Measurements from ENCODE around the gene SCNN1B.
"Not testable (repeated sequence)": the region's sequence is repeated elsewhere in the genome, so short reads cannot be mapped to it uniquely, and the experiment has no call there.

SCNN1B gene

GRCh38 chr16:23389201-23389600, 87.1 kb downstream of the SCNN1B start:
- Histone ChIP-seq H3K36me3 (ENCODE audit: low read length) (no peaks in the 10 kb centered on the region), H4K20me1 (ENCODE audit: low read depth, low read length) (no peaks in the 10 kb centered on the region), H3K27me3 (ENCODE audit: low read length) (no peaks in the 10 kb centered on the region)

GRCh38 chr16:23389936-23390335, 87.8 kb downstream of the SCNN1B start:
- not testable (repeated sequence) for H3K36me3 ChIP-seq (ENCODE audit: low read length); H3K9me2 ChIP-seq (replicated peaks; ENCODE audit: insufficient read depth, low read length); H3K4me2 ChIP-seq (ENCODE audit: low read depth, low read length, poor library complexity, severe bottlenecking); H3K4me3 ChIP-seq (ENCODE audit: insufficient read depth, low read length, poor library complexity, severe bottlenecking); H3K79me2 ChIP-seq (ENCODE audit: insufficient read depth, low read length); H3K9ac ChIP-seq (ENCODE audit: low read length); H2AFZ ChIP-seq (ENCODE audit: low read depth, low read length, severe bottlenecking); H3K27me3 ChIP-seq (ENCODE audit: low read length); H3F3A ChIP-seq (ENCODE audit: insufficient read depth); H3K9me3 ChIP-seq (ENCODE audit: insufficient read depth, low read length); H4K20me1 ChIP-seq (ENCODE audit: low read depth, low read length); H3K27ac ChIP-seq (ENCODE audit: low read depth, low read length)

More at GRCh38 chr16:23389201-23389600, 87.1 kb downstream of the SCNN1B start:
- Histone ChIP-seq H3K9me3 (ENCODE audit: insufficient read depth, low read length) (no peaks in the 10 kb centered on the region), H2AFZ (ENCODE audit: low read depth, low read length, severe bottlenecking) (no peak overlapping the region), H3K9ac (ENCODE audit: low read length) (no peak overlapping the region), H3K79me2 (ENCODE audit: insufficient read depth, low read length) (no peaks in the 10 kb centered on the region), H3K9me2 (replicated peaks; ENCODE audit: insufficient read depth, low read length) (no peaks in the 10 kb centered on the region), H3F3A (ENCODE audit: insufficient read depth) (no peaks in the 10 kb centered on the region), H3K27ac (ENCODE audit: low read depth, low read length) (no peak overlapping the region), H3K4me3 (ENCODE audit: insufficient read depth, low read length, poor library complexity, severe bottlenecking) (no peak overlapping the region), H3K4me2 (ENCODE audit: low read depth, low read length, poor library complexity, severe bottlenecking) (no peak overlapping the region)
- no peak for TF ChIP-seq CTCF (IDR thresholded peaks at IDR 0.05; ENCODE audit: insufficient read depth, low read length, poor library complexity, severe bottlenecking)
- no peak for TF ChIP-seq EZH2phosphoT487 (conservative IDR thresholded peaks at IDR 0.05; ENCODE audit: low read length)

- H3K9ac ChIP-seq (ENCODE audit: low read length) = no peak overlapping the region
- H3K9me3 ChIP-seq (ENCODE audit: insufficient read depth, low read length) = no peaks in the 10 kb centered on the region
- no peak overlapping the region for H3K4me3 ChIP-seq (ENCODE audit: insufficient read depth, low read length, poor library complexity, severe bottlenecking)
- H2AFZ ChIP-seq (ENCODE audit: low read depth, low read length, severe bottlenecking) = no peak overlapping the region
- H3K9me2 ChIP-seq (replicated peaks; ENCODE audit: insufficient read depth, low read length) = no peaks in the 10 kb centered on the region
- H3F3A ChIP-seq (ENCODE audit: insufficient read depth) = no peaks in the 10 kb centered on the region
- no peak overlapping the region for H3K27ac ChIP-seq (ENCODE audit: low read depth, low read length)
- no peaks in the 10 kb centered on the region for H3K36me3 ChIP-seq (ENCODE audit: low read length)
- no peak for TF ChIP-seq EZH2phosphoT487 (conservative IDR thresholded peaks at IDR 0.05; ENCODE audit: low read length)
- no peak for TF ChIP-seq CTCF (IDR thresholded peaks at IDR 0.05; ENCODE audit: insufficient read depth, low read length, poor library complexity, severe bottlenecking)
- H3K79me2 ChIP-seq (ENCODE audit: insufficient read depth, low read length) = no peaks in the 10 kb centered on the region
- no peaks in the 10 kb centered on the region for H3K27me3 ChIP-seq (ENCODE audit: low read length)
- no peak overlapping the region for H3K4me2 ChIP-seq (ENCODE audit: low read depth, low read length, poor library complexity, severe bottlenecking)
- H4K20me1 ChIP-seq (ENCODE audit: low read depth, low read length) = no peaks in the 10 kb centered on the region
Observed at GRCh38 chr16:23391381-23392222, 89.5 kb downstream of the SCNN1B start.

GRCh38 chr16:23392223-23392600, 90.1 kb downstream of the SCNN1B start:
- Histone ChIP-seq H3K79me2 (ENCODE audit: insufficient read depth, low read length) (no peaks in the 10 kb centered on the region), H3K4me3 (ENCODE audit: insufficient read depth, low read length, poor library complexity, severe bottlenecking) (no peak overlapping the region), H3K9me2 (replicated peaks; ENCODE audit: insufficient read depth, low read length) (no peaks in the 10 kb centered on the region), H3F3A (ENCODE audit: insufficient read depth) (no peaks in the 10 kb centered on the region), H3K4me2 (ENCODE audit: low read depth, low read length, poor library complexity, severe bottlenecking) (no peak overlapping the region), H2AFZ (ENCODE audit: low read depth, low read length, severe bottlenecking) (no peak overlapping the region), H3K36me3 (ENCODE audit: low read length) (no peaks in the 10 kb centered on the region), H4K20me1 (ENCODE audit: low read depth, low read length) (no peaks in the 10 kb centered on the region), H3K27me3 (ENCODE audit: low read length) (no peaks in the 10 kb centered on the region), H3K9ac (ENCODE audit: low read length) (no peak overlapping the region), H3K9me3 (ENCODE audit: insufficient read depth, low read length) (no peaks in the 10 kb centered on the region), H3K27ac (ENCODE audit: low read depth, low read length) (no peak overlapping the region)
- TF ChIP-seq EZH2phosphoT487 (conservative IDR thresholded peaks at IDR 0.05; ENCODE audit: low read length) (no peak), CTCF (IDR thresholded peaks at IDR 0.05; ENCODE audit: insufficient read depth, low read length, poor library complexity, severe bottlenecking) (no peak)
